ENCODE measurements around the gene NUP160.
A peak's percentile ranks its signal among the peaks of the same experiment; 100 is the strongest.

Gene NUP160

DNA sequence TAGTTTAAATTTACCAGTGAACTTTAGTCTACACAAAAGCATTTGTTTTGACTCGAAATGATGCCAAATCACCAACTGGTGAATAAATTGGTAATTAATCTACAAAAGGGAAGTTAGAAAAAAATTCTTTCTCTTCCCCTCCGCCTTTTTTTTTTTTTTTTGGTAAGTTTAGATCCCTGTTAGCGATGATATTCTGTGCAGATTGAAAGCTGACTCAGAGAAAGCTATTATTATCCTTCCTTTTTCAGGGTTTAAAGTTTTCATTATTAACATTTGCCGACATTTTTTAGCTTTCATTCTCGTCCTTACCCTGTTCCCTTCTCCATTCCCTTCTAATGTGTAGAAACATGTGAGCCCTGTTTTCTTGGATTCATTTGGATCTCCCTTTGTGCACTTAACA is 16.8 kb upstream of the NUP160 start:
- no peaks in the 10 kb centered on the region for H3K27me3 ChIP-seq (ENCODE audit: insufficient read depth, low read length)
- no peak overlapping the region for H2AFZ ChIP-seq (ENCODE audit: low read length)
- H4K20me1 ChIP-seq (ENCODE audit: insufficient read depth, low read length) = no peaks in the 10 kb centered on the region
- H3K4me3 ChIP-seq (ENCODE audit: low read depth, low read length, poor library complexity, severe bottlenecking) = no peak overlapping the region
- H3K9me2 ChIP-seq (ENCODE audit: low read depth, low read length) = no peaks in the 10 kb centered on the region
- no peaks in the 10 kb centered on the region for H3K79me2 ChIP-seq (ENCODE audit: insufficient read depth, low read length)
- H3K27ac ChIP-seq (ENCODE audit: low read depth, low read length, poor library complexity, severe bottlenecking) = peak overlapping the region; percentile 18
- H3F3A ChIP-seq (ENCODE audit: insufficient read depth, low read length) = 0 out of 2 replicates have a peak, but pooled peaks cover 7% of the 10 kb centered on the region
- no peaks in the 10 kb centered on the region for H3K36me3 ChIP-seq (ENCODE audit: insufficient read depth, low read length)
- no peaks in the 10 kb centered on the region for H3K9me3 ChIP-seq (ENCODE audit: low read length)
- H3K4me2 ChIP-seq (ENCODE audit: low read length) = no peak overlapping the region; the same call in 1 of the 2 replicates
- H3K9ac ChIP-seq (ENCODE audit: low read length) = no peak overlapping the region
- TF ChIP-seq EZH2 (IDR thresholded peaks at IDR 0.05; ENCODE audit: borderline replicate concordance, low read length) = no peak
- TF ChIP-seq, protein P1, sequence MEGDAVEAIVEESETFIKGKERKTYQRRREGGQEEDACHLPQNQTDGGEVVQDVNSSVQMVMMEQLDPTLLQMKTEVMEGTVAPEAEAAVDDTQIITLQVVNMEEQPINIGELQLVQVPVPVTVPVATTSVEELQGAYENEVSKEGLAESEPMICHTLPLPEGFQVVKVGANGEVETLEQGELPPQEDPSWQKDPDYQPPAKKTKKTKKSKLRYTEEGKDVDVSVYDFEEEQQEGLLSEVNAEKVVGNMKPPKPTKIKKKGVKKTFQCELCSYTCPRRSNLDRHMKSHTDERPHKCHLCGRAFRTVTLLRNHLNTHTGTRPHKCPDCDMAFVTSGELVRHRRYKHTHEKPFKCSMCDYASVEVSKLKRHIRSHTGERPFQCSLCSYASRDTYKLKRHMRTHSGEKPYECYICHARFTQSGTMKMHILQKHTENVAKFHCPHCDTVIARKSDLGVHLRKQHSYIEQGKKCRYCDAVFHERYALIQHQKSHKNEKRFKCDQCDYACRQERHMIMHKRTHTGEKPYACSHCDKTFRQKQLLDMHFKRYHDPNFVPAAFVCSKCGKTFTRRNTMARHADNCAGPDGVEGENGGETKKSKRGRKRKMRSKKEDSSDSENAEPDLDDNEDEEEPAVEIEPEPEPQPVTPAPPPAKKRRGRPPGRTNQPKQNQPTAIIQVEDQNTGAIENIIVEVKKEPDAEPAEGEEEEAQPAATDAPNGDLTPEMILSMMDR (IDR thresholded peaks at IDR 0.05; ENCODE audit: low read length) = no peak
- H3K4me1 ChIP-seq (ENCODE audit: insufficient read depth, low read length, severe bottlenecking) = peaks cover 45% of the 10 kb centered on the region

DNA sequence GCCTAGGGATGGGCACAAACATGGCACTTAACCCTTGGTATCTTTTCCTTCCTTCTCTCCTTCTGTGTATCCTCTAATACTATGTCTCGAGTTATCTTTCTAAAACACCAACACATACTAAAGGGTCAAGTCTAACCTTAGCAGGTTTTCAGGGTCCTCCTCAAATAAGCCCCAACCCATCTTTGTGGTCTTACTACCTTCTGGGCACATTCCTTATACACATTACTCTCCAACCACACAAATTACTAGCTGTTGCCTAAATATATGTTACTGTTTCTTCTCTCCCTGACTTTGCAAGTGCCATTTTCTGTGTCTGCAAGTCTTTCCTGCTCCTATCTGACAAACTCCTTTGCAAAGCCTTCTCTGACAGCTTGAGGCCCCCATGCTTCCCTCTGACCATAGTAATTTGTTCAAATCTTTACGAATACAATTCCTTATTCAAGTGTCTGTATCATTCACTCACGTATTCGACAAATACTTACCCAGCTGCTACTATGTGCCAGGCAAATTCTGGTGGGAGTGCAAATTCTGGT is 15.8 kb upstream of the NUP160 start:
- Histone ChIP-seq H3K4me1 (ENCODE audit: insufficient read depth, low read length, severe bottlenecking) (peaks cover 52% of the 10 kb centered on the region), H3K9me2 (ENCODE audit: low read depth, low read length) (no peaks in the 10 kb centered on the region), H3K36me3 (ENCODE audit: insufficient read depth, low read length) (no peaks in the 10 kb centered on the region), H3K4me2 (ENCODE audit: low read length) (no peak overlapping the region), H3K9ac (ENCODE audit: low read length) (no peak overlapping the region), H3K27me3 (ENCODE audit: insufficient read depth, low read length) (no peaks in the 10 kb centered on the region), H3K9me3 (ENCODE audit: low read length) (no peaks in the 10 kb centered on the region), H2AFZ (ENCODE audit: low read length) (no peak overlapping the region), H4K20me1 (ENCODE audit: insufficient read depth, low read length) (no peaks in the 10 kb centered on the region), H3F3A (ENCODE audit: insufficient read depth, low read length) (0 out of 2 replicates have a peak, but pooled peaks cover 7% of the 10 kb centered on the region), H3K79me2 (ENCODE audit: insufficient read depth, low read length) (no peaks in the 10 kb centered on the region), H3K4me3 (ENCODE audit: low read depth, low read length, poor library complexity, severe bottlenecking) (no peak overlapping the region), H3K27ac (ENCODE audit: low read depth, low read length, poor library complexity, severe bottlenecking) (peak overlapping the region; percentile 18)
- TF ChIP-seq, protein P1 (IDR thresholded peaks at IDR 0.05; ENCODE audit: low read length) = no peak
- TF ChIP-seq EZH2 (IDR thresholded peaks at IDR 0.05; ENCODE audit: borderline replicate concordance, low read length) = no peak

DNA sequence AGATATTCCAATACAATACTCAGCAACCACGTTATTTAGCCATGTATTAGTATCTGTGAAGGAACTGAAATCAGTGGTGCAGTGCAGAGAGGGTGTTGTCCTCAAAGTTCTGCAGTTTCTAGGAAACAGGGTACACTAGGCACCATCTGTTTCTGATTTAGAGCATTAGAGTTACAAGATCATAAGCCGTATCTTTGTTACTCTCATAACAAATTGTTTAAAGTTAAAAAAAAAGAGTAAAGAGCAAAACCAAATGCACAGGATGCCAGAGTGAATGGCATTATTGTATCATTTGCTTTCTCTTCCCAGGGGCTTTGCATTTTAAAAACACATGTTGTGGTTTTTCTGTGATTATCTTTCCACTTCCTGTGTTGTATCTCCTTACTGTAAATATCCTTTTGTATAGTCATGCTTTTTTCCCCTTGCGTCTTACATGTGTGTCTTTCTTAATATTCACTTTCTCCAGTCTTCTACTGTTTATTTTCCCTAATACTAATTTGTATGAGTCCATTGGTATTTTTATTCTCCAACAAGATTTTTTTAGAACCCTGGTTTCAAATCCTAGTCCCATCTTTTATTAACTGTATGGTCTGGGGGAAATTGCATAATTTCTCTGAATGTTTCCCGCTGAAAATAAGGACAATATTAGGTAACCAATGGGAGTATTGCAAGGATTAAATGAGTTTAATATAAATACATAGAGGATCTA is 15.2 kb upstream of the NUP160 start:
- Histone ChIP-seq H3K27me3 (ENCODE audit: insufficient read depth, low read length) (no peaks in the 10 kb centered on the region), H3K36me3 (ENCODE audit: insufficient read depth, low read length) (no peaks in the 10 kb centered on the region), H3F3A (ENCODE audit: insufficient read depth, low read length) (0 out of 2 replicates have a peak, but pooled peaks cover 7% of the 10 kb centered on the region), H3K27ac (ENCODE audit: low read depth, low read length, poor library complexity, severe bottlenecking) (peak overlapping the region; percentile 18), H3K9me3 (ENCODE audit: low read length) (no peaks in the 10 kb centered on the region), H3K4me2 (ENCODE audit: low read length) (peak overlapping the region; percentile 10), H3K9me2 (ENCODE audit: low read depth, low read length) (no peaks in the 10 kb centered on the region), H4K20me1 (ENCODE audit: insufficient read depth, low read length) (no peaks in the 10 kb centered on the region), H3K4me3 (ENCODE audit: low read depth, low read length, poor library complexity, severe bottlenecking) (no peak overlapping the region), H2AFZ (ENCODE audit: low read length) (no peak overlapping the region), H3K9ac (ENCODE audit: low read length) (no peak overlapping the region), H3K4me1 (ENCODE audit: insufficient read depth, low read length, severe bottlenecking) (peaks cover 58% of the 10 kb centered on the region), H3K79me2 (ENCODE audit: insufficient read depth, low read length) (no peaks in the 10 kb centered on the region)
- TF ChIP-seq EZH2 (IDR thresholded peaks at IDR 0.05; ENCODE audit: borderline replicate concordance, low read length) = no peak
- TF ChIP-seq, protein P1 (IDR thresholded peaks at IDR 0.05; ENCODE audit: low read length) = no peak

Data from OCI-LY1 (cell line).